GM12891 (cell line): ENCODE results near the gene HSPB6.
A peak's percentile ranks its signal among the peaks of the same experiment; 100 is the strongest.

Source experiments
- DNase-seq: peaks from one replicate; pipeline ENCODE4 v3.0.0; 2011; ENCODE audit warnings: low spot score; ENCODE audit not compliant: insufficient read length
- FAIRE-seq: peaks from 2 replicates; lab custom pipeline; 2011; peaks lifted over from hg19 to GRCh38; lab: Jason Lieb, UNC
- PAX5 ChIP-seq: IDR thresholded peaks from 2 replicates; pipeline ENCODE4 v1.6.1; 2011; ENCODE audit warnings: low read length, moderate library complexity, mild to moderate bottlenecking; ENCODE audit not compliant: insufficient read depth, severe bottlenecking
- POLR2A ChIP-seq: IDR thresholded peaks from 2 replicates; pipeline ENCODE4 v1.6.1; 2011; ENCODE audit warnings: low read depth, low read length, control low read depth
- POLR2AphosphoS5 ChIP-seq: IDR thresholded peaks from 2 replicates; pipeline ENCODE4 v1.6.1; 2011; ENCODE audit warnings: low read depth, low read length, control low read depth
- POU2F2 ChIP-seq: IDR thresholded peaks from 2 replicates; pipeline ENCODE4 v1.6.1; 2011; ENCODE audit warnings: low read depth, mild to moderate bottlenecking, control low read depth, low read length, moderate library complexity
- SPI1 ChIP-seq: IDR thresholded peaks from 2 replicates; pipeline ENCODE4 v1.6.1; 2011; ENCODE audit warnings: low read depth, low read length, control low read depth
- TAF1 ChIP-seq: IDR thresholded peaks from 2 replicates; pipeline ENCODE4 v1.6.1; 2011; ENCODE audit warnings: low read depth, low read length, control low read depth

HSPB6 gene

DNA sequence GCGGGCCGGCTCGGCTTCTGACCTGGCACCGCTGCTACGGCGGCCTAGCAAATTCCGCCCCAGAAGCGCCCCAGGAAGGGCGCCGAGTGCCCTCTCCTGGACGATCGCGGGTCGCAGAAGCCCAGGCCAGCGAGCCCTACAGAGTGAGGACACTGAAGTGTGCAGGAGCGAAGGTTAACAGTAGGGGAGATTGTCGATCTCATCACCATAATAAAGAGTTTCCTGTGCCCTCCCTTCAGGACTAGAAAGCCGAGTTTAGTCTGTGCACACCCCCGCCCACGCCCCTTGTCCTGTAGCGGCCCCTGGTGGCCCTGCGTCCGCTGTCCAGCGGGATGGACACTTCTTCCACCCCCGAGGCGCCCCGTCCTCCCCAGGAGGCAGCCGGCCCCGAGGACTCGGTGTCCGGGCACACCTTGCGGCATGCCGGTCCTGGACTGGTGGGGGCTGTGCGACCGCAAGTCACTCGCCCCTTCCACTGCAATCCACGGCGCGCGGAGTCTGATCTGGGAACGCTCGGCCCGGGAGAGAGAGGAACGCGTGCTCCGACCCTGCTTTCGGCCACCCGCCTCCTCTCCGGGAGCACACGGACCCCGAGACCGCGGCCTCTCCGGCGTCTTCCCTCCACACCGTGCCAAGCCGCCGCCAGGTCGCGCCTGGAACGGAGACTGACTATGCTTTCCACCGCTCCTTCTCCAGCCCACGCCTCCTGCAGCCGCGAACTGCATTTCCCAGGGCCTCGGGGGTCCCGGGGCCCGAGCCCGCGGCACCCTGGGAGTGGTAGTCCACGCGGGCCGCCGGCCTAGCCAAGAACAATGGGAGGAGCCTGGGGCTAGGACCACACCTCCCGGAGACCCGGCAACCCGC, 39.8 kb downstream of the HSPB6 start:
- DNase-seq (no peak), FAIRE-seq (peak; percentile 94)
- TF ChIP-seq POU2F2, result peak; percentile 36; the same call in 1 of the 2 replicates
- 0 out of 2 replicates have a peak, but pooled peaks have one; percentile 15 for TF ChIP-seq TAF1
- no peak; the same call in 1 of the 2 replicates for TF ChIP-seq POLR2AphosphoS5
- peak; percentile 52 for TF ChIP-seq POLR2A
- peak; percentile 1 for TF ChIP-seq PAX5
- TF ChIP-seq SPI1, result no peak

DNA sequence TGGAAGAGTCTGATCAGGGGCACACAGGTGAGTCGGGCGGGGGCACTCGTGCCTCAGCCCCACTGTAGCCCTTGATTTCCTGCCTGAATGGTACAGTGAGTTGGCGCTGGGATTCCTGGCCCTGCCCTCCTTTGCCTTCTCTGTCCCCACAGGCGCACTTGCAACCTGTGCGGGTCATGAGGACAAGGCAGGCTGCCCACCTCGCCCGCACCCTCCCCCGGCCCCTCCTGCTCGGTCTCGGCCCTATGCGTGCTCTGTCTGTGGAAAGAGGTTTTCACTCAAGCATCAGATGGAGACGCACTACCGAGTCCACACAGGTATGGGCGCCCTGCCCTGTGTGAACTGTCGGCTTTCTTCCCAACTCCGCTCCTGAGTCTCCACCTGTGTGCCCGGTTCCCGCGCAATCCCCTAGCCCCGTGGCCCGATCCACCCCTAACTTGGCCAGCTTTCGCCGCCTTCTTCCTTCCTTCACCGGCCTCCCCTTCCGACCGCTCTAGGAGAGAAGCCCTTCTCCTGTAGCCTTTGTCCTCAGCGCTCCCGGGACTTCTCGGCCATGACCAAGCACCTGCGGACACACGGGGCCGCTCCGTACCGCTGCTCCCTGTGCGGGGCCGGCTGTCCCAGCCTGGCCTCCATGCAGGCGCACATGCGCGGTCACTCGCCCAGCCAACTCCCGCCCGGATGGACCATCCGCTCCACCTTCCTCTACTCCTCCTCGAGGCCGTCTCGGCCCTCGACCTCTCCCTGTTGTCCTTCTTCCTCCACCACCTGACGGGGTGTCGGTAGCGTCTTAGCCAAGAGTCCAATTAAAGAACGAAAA, 40.6 kb downstream of the HSPB6 start:
- no peak for DNase-seq
- no peak for FAIRE-seq
- no peak for TF ChIP-seq SPI1
- no peak for TF ChIP-seq POU2F2
- no peak; the same call in 1 of the 2 replicates for TF ChIP-seq POLR2AphosphoS5
- TF ChIP-seq POLR2A, result no peak
- no peak for TF ChIP-seq TAF1
- TF ChIP-seq PAX5, result no peak

- FAIRE-seq, result no peak
- TF ChIP-seq TAF1 (no peak), POLR2AphosphoS5 (no peak), POLR2A (no peak), PAX5 (no peak)
- DNase-seq, result no peak
Measured at GRCh38 chr19:35715355-35715809, 41.4 kb downstream of the HSPB6 start.

DNA sequence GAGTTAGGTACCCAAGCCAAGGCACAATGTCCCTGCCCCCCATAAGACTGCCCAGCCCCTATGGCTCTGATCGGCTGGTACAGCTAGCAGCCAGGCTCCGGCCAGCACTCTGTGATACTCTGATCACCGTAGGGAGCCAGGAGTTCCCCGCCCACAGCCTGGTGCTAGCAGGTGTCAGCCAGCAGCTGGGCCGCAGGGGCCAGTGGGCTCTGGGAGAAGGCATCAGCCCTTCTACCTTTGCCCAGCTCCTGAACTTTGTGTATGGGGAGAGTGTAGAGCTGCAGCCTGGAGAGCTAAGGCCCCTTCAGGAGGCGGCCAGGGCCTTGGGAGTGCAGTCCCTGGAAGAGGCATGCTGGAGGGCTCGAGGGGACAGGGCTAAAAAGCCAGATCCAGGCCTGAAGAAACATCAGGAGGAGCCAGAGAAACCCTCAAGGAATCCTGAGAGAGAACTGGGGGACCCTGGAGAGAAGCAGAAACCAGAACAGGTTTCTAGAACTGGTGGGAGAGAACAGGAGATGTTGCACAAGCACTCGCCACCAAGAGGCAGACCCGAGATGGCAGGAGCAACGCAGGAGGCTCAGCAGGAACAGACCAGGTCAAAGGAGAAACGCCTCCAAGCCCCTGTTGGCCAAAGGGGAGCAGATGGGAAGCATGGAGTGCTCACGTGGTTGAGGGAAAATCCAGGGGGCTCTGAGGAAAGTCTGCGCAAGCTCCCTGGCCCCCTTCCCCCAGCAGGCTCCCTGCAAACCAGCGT, 42.1 kb downstream of the HSPB6 start:
- no peak for DNase-seq
- TF ChIP-seq POLR2AphosphoS5 (peak; percentile 12; the same call in 1 of the 2 replicates), SPI1 (no peak)
- FAIRE-seq, result peak; percentile 80

DNA sequence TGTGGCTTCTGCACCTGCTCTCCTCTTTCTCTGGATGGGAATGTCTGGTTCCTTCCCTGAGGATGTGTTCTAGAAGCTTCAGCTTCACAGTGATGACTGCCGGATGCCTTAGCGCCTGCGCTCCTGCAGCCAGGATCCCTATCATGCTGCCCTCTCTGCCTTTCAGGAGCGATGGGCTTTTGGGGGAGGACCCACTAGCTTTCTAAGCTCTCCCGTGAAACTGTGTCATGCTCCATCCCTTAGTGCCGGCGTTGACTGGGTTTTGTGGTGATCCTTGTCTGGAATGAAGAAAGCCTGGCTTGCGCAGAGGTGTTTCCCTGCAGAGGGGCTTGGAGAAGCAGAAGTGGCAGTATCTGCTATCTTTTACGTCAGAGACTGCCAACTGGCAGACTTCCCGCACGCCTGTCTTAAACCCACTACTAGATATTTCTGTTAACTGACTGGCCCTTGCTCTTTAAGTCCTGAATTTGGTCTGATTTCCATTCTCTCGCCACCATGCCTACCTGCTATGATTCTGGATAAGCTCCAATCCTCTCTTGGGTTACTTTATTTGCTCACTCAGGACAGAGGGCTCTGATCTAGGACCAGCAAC, 42.8 kb downstream of the HSPB6 start:
- TF ChIP-seq POU2F2 (no peak), PAX5 (no peak), POLR2A (no peak), TAF1 (no peak), POLR2AphosphoS5 (no peak), SPI1 (no peak)
- no peak for DNase-seq
- FAIRE-seq, result peak; percentile 9

- no peak for FAIRE-seq
- DNase-seq, result no peak
Measured at GRCh38 chr19:35713506-35713850, 43.4 kb downstream of the HSPB6 start.

DNA sequence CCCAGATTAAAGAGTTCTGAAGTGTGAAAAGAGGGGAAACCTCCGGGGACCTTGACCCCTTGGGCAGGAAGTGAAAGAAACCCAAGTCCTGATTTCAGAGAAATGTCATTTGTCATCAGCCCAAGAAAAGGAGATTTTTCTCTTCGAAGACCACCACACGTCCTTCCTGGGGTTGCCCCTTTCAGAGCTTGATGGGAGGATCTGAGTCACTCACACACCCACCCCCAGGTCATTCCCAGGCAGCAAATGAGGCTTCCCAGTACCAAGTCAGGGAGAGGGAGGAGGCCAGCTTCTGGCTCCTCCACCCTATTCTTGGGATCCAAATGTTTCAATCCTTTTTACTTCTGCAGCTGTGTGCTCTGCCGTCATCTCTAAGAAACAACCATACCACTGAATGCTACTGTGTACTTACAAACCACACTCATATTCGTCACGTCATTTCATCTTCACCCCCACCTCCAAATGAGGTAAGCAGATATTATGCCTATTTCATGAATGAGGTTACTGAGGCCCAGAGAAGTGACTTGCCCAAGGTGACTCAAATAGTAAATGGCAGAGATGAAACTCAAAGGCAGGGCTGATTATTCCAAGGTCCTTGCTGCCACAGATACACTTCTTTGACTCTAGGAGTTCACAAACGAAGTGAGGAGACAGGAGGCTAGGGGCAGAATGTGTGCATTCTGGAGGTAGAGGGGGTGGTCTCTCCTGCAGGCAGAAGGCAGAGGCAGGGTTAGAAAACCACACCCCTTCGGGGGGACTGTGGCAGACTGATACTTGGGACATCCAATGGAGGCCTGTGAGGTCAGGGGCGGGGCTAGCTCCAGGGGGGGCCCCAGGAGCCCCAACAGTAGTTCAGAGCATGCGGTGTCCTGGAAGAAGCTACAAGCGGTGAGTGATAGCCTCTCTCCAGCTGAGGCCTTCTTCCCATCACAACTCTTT, 44.0 kb downstream of the HSPB6 start:
- peak; percentile 57 for DNase-seq
- TF ChIP-seq POLR2A (peak; percentile 84), POLR2AphosphoS5 (peak; percentile 75), POU2F2 (peak; percentile 82), TAF1 (peak; percentile 84), SPI1 (peak; percentile 83), PAX5 (no peak)
- peak; percentile 93 for FAIRE-seq

More at GRCh38 chr19:35713506-35713850, 43.4 kb downstream of the HSPB6 start:
- TF ChIP-seq SPI1, result no peak
- TF ChIP-seq PAX5, result no peak
- TF ChIP-seq POU2F2, result no peak
